H1 (cell line): ENCODE results near the gene IQCN. TPM values are rescaled to one million over a fixed set of nuclear protein-coding genes. Genes with fewer than 3 reads are reported as not detected.

Experiments
- CEBPB ChIP-seq: IDR thresholded peaks from 2 replicates; pipeline ENCODE4 v1.6.1; 2012; ENCODE audit warnings: low read depth, low read length
- JUN ChIP-seq: IDR thresholded peaks from 2 replicates; pipeline ENCODE4 v1.6.1; 2011; ENCODE audit warnings: low read depth, mild to moderate bottlenecking, improper control_type of control experiment, low read length
- KDM4A ChIP-seq: IDR thresholded peaks from one replicate; pipeline ENCODE4 v1.7.1; 2012; ENCODE audit warnings: low read depth, mild to moderate bottlenecking, moderate library complexity, low read length, inconsistent platforms; ENCODE audit not compliant: severe bottlenecking
- ZNF274 ChIP-seq: IDR thresholded peaks from 2 replicates; pipeline ENCODE4 v1.7.0; 2012; ENCODE audit warnings: low read length, borderline replicate concordance; ENCODE audit errors: extremely low read depth
- polyA plus RNA-seq, 7 experiments: library from polyadenylated mRNA; depleted of rRNA in 3 of 7; stranded (reverse) in 5 of 7; unstranded in 2 of 7; fragments of >200 nt in 5 of 7; fragments of 200-250 nt in 2 of 7; gene quantifications; 1 replicate in 5 of 7; 2 replicates in 1 of 7; 4 replicates in 1 of 7; pipeline versions ENCODE4 v1.2.1 to v1.2.3, GENCODE V29; 2011 to 2013; ENCODE audit warnings: missing spikeins in 2 of 7, mixed read lengths in 2 of 7
- total RNA-seq: library from RNA; stranded (reverse); fragmentation: NEBNext Ultra II Directional; extraction: Animal tissue kit (Norgen Biotek cat#: 25700); gene quantifications from 2 replicates; pipeline ENCODE4 v1.2.1, GENCODE V29; 2021
- TF ChIP-seq, protein P1 (sequence below): IDR thresholded peaks from 2 replicates; pipeline ENCODE4 v1.6.1; 2012; ENCODE audit warnings: inconsistent platforms

The IQCN gene
- total and polyA plus RNA-seq, 2 of the 8 experiments (the other 6 are each of a cell fraction or from before 2014, with no cell fraction given) = 0.36 to 1.0 TPM

GRCh38 chr19:18264137-18264854, 10.0 kb downstream of the IQCN start (continued):
- no peak for TF ChIP-seq ZNF274
- no peak for TF ChIP-seq KDM4A
- TF ChIP-seq JUN = no peak
- TF ChIP-seq, protein P1, sequence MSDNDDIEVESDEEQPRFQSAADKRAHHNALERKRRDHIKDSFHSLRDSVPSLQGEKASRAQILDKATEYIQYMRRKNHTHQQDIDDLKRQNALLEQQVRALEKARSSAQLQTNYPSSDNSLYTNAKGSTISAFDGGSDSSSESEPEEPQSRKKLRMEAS = no peak
- TF ChIP-seq CEBPB = no peak
